Effector memory CD4-positive, alpha-beta T cell (primary cell): ENCODE data around the gene CORO7.

Experiments
- DNase-seq, 3 donors: peaks; one replicate each; pipeline ENCODE4 v3.0.0-alpha.2; 2020
- H3K27ac ChIP-seq: 2 replicates; pipeline ENCODE4 v1.7.0; 2013; ENCODE audit warnings: mild to moderate bottlenecking, low read length, moderate library complexity; ENCODE audit not compliant: insufficient read depth, poor library complexity, severe bottlenecking
- H3K27me3 ChIP-seq: replicated peaks from 2 replicates; pipeline ENCODE4 v1.7.0; 2013; ENCODE audit warnings: mild to moderate bottlenecking, low read length; ENCODE audit not compliant: insufficient read depth, control insufficient read depth, poor library complexity, severe bottlenecking
- H3K36me3 ChIP-seq: 2 replicates; pipeline ENCODE4 v1.7.0; 2013; ENCODE audit warnings: mild to moderate bottlenecking, low read length, moderate library complexity; ENCODE audit not compliant: control insufficient read depth, insufficient read depth
- H3K4me1 ChIP-seq: 2 replicates; pipeline ENCODE4 v1.7.0; 2013; ENCODE audit warnings: low read length, mild to moderate bottlenecking; ENCODE audit not compliant: control insufficient read depth, insufficient read depth, poor library complexity, severe bottlenecking
- H3K4me3 ChIP-seq: 2 replicates; pipeline ENCODE4 v1.7.0; 2013; ENCODE audit warnings: low read length, low read depth, mild to moderate bottlenecking; ENCODE audit not compliant: insufficient read depth, poor library complexity, severe bottlenecking
- H3K9me3 ChIP-seq: 2 replicates; pipeline ENCODE4 v1.7.0; 2013; ENCODE audit warnings: mild to moderate bottlenecking, low read length, moderate library complexity; ENCODE audit not compliant: control insufficient read depth

The CORO7 gene

GRCh38 chr16:4328046-4328781 is 88.2 kb downstream of the CORO7 start:
- no peaks in the 10 kb centered on the region for H3K9me3 ChIP-seq
- H3K27me3 ChIP-seq = no peaks in the 10 kb centered on the region
- H3K4me1 ChIP-seq = peaks cover 10% of the 10 kb centered on the region
- peak in 1 of 3 donors; percentile 12 for DNase-seq
- H3K36me3 ChIP-seq = no peaks in the 10 kb centered on the region
- H3K27ac ChIP-seq = no peak overlapping the region
- H3K4me3 ChIP-seq = peak overlapping the region; percentile 55

GRCh38 chr16:4327386-4328045 is 88.9 kb downstream of the CORO7 start:
- Histone ChIP-seq H3K27me3 (no peaks in the 10 kb centered on the region), H3K4me1 (peaks cover 10% of the 10 kb centered on the region), H3K4me3 (peak overlapping the region; percentile 55), H3K9me3 (no peaks in the 10 kb centered on the region), H3K36me3 (no peaks in the 10 kb centered on the region), H3K27ac (no peak overlapping the region)
- DNase-seq = no peak

DNA sequence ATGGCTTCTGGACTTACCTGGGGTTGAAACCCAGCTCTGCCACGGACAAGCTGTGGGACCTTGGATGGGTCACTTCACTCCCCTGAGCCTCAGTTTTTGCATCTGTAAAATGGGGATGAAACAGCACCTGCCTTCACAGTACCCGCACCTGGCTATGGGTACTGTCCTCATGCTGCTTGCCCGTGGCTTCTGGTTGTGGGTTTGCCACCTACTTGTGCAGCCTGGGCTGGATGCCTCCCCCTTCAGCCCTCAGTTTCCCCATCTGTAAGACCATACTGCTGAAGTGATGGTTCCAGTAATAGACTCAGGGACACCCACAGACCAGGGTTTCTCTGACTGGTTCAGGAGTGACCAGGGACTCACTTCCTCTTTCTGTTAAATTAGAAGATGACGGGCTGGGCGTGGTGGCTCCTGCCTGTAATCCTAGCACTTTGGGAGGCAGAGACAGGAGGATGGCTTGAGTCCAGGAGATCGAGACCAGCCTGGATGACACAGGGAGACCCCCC is 91.1 kb downstream of the CORO7 start:
- Histone ChIP-seq H3K36me3 (no peaks in the 10 kb centered on the region), H3K4me3 (no peak overlapping the region), H3K4me1 (peaks cover 10% of the 10 kb centered on the region), H3K9me3 (no peaks in the 10 kb centered on the region), H3K27me3 (no peaks in the 10 kb centered on the region), H3K27ac (no peak overlapping the region)
- DNase-seq = no peak

DNA sequence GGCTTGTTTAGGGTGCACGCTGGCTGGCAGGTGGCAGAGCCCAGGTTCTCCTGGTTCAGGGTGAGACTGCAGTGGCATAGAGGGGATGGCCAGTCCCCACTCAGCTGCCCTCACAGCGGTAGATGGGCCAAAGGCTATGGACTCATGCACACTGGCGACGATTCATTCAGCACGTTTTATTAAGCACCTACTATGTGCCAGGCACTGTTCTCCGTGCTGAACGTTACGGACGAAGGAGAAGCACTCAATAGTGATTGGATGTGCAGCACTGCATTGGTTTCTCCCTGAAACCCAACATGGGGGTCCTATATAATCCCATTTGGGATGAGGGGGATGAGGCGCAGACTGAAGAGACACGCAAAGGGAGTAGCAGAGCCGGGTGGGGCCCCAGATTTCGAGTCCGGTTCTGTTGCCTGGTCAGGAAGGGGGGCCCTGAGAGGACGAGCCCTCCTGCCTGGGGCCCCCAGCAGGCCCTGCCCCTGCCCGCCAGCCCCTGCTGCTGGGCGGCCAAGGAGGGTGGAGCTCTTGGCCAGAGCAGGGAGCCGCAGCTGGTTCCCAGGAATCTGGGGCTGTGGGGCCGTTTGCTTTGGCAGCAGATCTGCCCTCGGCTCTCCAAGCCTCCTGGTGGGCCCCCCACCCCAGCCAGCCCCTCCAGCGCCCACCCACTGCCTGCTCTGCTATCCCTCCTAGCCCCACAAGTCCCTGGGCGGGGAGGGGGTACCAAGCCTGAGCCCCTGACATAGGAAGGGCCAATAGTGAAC is 91.7 kb downstream of the CORO7 start:
- H3K27ac ChIP-seq = no peak overlapping the region

GRCh38 chr16:4323845-4324488 is 92.4 kb downstream of the CORO7 start:
- no peak overlapping the region for H3K27ac ChIP-seq
- no peaks in the 10 kb centered on the region for H3K9me3 ChIP-seq
- H3K27me3 ChIP-seq = no peaks in the 10 kb centered on the region
- DNase-seq = no peak
- no peaks in the 10 kb centered on the region for H3K36me3 ChIP-seq
- peaks cover 19% of the 10 kb centered on the region for H3K4me1 ChIP-seq
- H3K4me3 ChIP-seq = no peak overlapping the region

More for the DNA sequence above, 91.7 kb downstream of the CORO7 start:
- Histone ChIP-seq H3K27me3 (no peaks in the 10 kb centered on the region), H3K4me3 (no peak overlapping the region), H3K36me3 (no peaks in the 10 kb centered on the region), H3K4me1 (peaks cover 12% of the 10 kb centered on the region), H3K9me3 (no peaks in the 10 kb centered on the region)
- DNase-seq = no peak

GRCh38 chr16:4323071-4323844 is 93.1 kb downstream of the CORO7 start:
- no peaks in the 10 kb centered on the region for H3K9me3 ChIP-seq
- peaks cover 18% of the 10 kb centered on the region for H3K4me1 ChIP-seq
- no peak overlapping the region for H3K4me3 ChIP-seq
- no peaks in the 10 kb centered on the region for H3K27me3 ChIP-seq
- H3K36me3 ChIP-seq = no peaks in the 10 kb centered on the region
- no peak overlapping the region for H3K27ac ChIP-seq
- DNase-seq = no peak

DNA sequence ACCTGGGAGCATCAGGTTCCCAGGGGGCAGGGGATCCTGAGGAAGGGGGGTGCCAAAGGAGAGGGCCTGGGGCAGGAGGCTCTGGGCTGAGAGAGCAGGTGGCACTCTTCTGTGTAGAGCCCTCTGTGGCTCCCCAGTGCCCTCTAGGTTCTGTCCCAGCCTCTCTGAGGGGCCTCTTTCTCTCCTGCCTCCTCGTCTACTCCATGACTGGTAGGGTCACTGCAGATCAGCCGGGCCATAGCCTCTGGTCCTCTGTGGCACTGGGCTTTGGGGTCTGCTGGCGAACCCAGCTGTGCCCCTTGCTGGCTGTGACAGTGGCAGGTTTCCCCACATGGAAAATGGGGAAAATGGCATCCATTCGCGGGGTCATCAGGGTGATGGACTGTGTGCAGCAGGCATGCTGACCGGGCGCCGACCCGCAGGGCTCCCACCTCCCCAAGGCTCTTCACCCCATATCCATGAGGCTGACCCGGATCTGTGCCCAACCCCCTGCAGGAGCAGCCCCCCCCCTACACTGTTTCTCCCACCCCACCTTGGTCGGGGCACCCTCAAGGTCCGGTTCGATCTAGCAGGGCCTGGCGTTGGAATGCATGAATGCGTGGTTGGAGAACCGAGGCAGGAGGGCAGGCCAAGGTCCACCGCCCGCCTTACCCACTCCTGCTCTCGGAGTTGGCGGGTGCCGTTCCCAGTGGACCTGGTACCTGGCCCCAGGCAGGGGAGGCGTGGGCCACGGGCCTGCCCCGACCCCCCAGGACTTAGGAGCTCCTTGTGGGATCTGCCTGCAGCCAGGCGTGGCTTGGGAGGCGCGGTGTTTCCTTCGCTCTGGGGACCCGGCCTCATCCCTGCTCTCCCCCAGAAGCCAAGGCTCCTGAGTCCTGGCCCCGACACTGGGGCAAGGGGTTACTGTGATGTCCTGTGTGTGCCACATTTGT is 94.0 kb downstream of the CORO7 start:
- no peak overlapping the region for H3K27ac ChIP-seq
- no peaks in the 10 kb centered on the region for H3K27me3 ChIP-seq
- peaks cover 11% of the 10 kb centered on the region for H3K4me1 ChIP-seq
- H3K9me3 ChIP-seq = no peaks in the 10 kb centered on the region
- no peaks in the 10 kb centered on the region for H3K36me3 ChIP-seq
- DNase-seq = no peak
- H3K4me3 ChIP-seq = no peak overlapping the region

DNA sequence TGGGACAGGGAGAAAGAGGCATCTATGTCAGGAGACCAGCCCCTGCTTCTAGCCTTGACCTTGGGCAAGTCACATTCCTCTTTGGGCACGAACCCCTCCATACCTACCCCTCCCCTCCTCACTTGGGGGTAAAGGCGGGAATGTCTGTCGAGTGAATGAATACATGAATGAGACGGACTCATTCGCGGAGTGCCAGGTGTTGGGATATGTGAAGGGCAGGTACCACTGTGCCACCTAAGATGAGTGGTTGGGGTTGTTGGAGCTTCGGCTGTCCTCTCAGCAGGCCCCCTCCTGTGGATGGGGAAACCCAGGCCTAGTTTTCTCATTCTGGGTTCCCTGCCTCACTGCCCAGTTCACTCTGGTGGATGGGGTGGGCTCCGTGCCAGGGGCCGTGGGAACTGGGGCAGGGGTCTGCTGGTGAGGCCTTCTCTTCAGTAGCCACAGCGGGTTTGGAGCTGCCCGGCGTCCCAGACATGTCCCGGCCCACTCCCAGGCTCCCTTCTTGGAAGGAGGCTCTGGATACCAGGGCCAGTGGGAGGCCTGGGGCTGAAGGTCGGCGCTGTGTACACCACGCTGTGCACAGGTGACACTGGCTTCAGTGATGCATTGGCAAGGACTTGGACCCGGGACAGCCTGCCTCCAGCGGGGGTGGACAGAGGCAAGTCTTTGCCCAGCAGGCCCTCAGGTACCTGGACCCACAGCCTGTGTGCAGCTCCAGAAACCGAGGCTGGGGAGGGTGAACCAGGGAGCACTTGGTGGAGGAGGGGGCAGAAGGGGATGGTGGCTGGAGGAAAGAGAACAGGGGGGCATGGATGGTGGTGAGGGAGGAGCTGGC is 94.9 kb downstream of the CORO7 start:
- Histone ChIP-seq H3K4me3 (no peak overlapping the region), H3K36me3 (no peaks in the 10 kb centered on the region), H3K4me1 (peaks cover 14% of the 10 kb centered on the region), H3K9me3 (no peaks in the 10 kb centered on the region), H3K27me3 (peaks cover 6% of the 10 kb centered on the region), H3K27ac (no peak overlapping the region)
- no peak for DNase-seq
